OCI-LY7 (cell line): ENCODE results near the gene ABCD3. TPM values are rescaled to one million over a fixed set of nuclear protein-coding genes. Genes with fewer than 3 reads are reported as not detected.
"Not testable (repeated sequence)": the region's sequence is repeated elsewhere in the genome, so short reads cannot be mapped to it uniquely, and the experiment has no call there.

Experiments
- BruUV-seq: library from RNA; stranded (reverse); fragments of 400-500 nt; replicated peaks from 2 replicates; lab custom pipeline; 2021; lab: Mats Ljungman, UMichigan
- CTCF ChIA-PET: fragments of 300-600 bp; sonication (Branson Sonifier 250); formaldehyde crosslinking; loops from one replicate; lab custom pipeline; 2022; ENCODE audit warnings: antibody characterized with exemption; ENCODE audit not compliant: unreplicated experiment; lab: Charles Lee
- POLR2A ChIA-PET: fragments of 300-600 bp; sonication (Branson Sonifier 250); formaldehyde crosslinking; loops from one replicate; lab custom pipeline; 2022; ENCODE audit warnings: antibody characterized with exemption; lab: Charles Lee
- DNase-seq: peaks from one replicate; pipeline ENCODE4 v3.0.0-alpha.2; 2015; ENCODE audit warnings: low spot score
- H2AFZ ChIP-seq: fragments of 200-600 bp; sonication (generic), shearing (Covaris generic); 2 replicates; pipeline ENCODE4 v1.6.1; 2014; ENCODE audit warnings: mild to moderate bottlenecking, antibody characterized with exemption, low read length, moderate library complexity
- H3K27ac ChIP-seq: fragments of 200-600 bp; sonication (generic); 2 replicates; pipeline ENCODE4 v1.5.1; 2014; ENCODE audit warnings: mixed run types, low read depth, mild to moderate bottlenecking, moderate library complexity, low read length, inconsistent platforms; ENCODE audit not compliant: poor library complexity, severe bottlenecking
- H3K36me3 ChIP-seq: fragments of 200-600 bp; sonication (generic); 2 replicates; pipeline ENCODE4 v1.6.1; 2014; ENCODE audit warnings: mild to moderate bottlenecking, antibody characterized with exemption, low read length, moderate library complexity, mixed read lengths; ENCODE audit not compliant: insufficient read depth
- H3K4me1 ChIP-seq: fragments of 200-600 bp; sonication (generic); 2 replicates; pipeline ENCODE4 v1.5.1; 2014; ENCODE audit warnings: mild to moderate bottlenecking, low read length; ENCODE audit not compliant: insufficient read depth, poor library complexity, severe bottlenecking
- H3K4me2 ChIP-seq: fragments of 200-600 bp; sonication (generic); 2 replicates; pipeline ENCODE4 v1.6.1; 2014; ENCODE audit warnings: mild to moderate bottlenecking, low read length
- H3K4me3 ChIP-seq: fragments of 200-600 bp; sonication (generic); 2 replicates; pipeline ENCODE4 v1.5.1; 2014; ENCODE audit warnings: mild to moderate bottlenecking, low read depth, low read length; ENCODE audit not compliant: poor library complexity, severe bottlenecking
- H3K79me2 ChIP-seq: fragments of 200-600 bp; sonication (generic); 2 replicates; pipeline ENCODE4 v1.6.1; 2016; ENCODE audit warnings: low read depth, mild to moderate bottlenecking, low read length, moderate library complexity, mixed read lengths; ENCODE audit not compliant: insufficient read depth
- H3K9me2 ChIP-seq: fragments of 200-600 bp; sonication (generic); 2 replicates; pipeline ENCODE4 v1.6.1; 2016; ENCODE audit warnings: mild to moderate bottlenecking, low read length, mixed read lengths; ENCODE audit not compliant: insufficient read depth
- H3K9me3 ChIP-seq: fragments of 200-600 bp; sonication (generic); 2 replicates; pipeline ENCODE4 v1.6.1; 2014; ENCODE audit warnings: mild to moderate bottlenecking, mixed run types, low read length, mixed read lengths
- H4K20me1 ChIP-seq: fragments of 200-600 bp; sonication (generic); 2 replicates; pipeline ENCODE4 v1.6.1; 2014; ENCODE audit warnings: mild to moderate bottlenecking, antibody characterized with exemption, low read length, moderate library complexity, mixed read lengths; ENCODE audit not compliant: insufficient read depth
- CTCF ChIP-seq: fragments of 200-600 bp; sonication (generic); conservative IDR thresholded peaks from 2 replicates; pipeline ENCODE4 v1.5.1; 2014; ENCODE audit warnings: mild to moderate bottlenecking, antibody characterized with exemption, low read length, moderate library complexity, mixed read lengths
- EZH2phosphoT487 ChIP-seq: fragments of 200-600 bp; sonication (generic); IDR thresholded peaks from 2 replicates; pipeline ENCODE4 v1.6.1; 2018; ENCODE audit warnings: low read depth, borderline replicate concordance, mild to moderate bottlenecking, mixed run types, antibody characterized with exemption, low read length, moderate library complexity, mixed read lengths
- intact Hi-C: fragments of 100-400 bp; cut with micrococcal nuclease; formaldehyde crosslinking; loops from one replicate; pipeline ENCODE4 v1.10.0; 2022; ENCODE audit not compliant: unreplicated experiment
- total RNA-seq, 2 experiments: library from RNA; depleted of rRNA in 1 of 2; stranded (reverse); fragments of >200 nt in 1 of 2; shearing (Covaris generic) in 1 of 2; gene quantifications; 2 replicates each; pipeline ENCODE4 v1.2.3, GENCODE V29; 2014 to 2022

Gene ABCD3
- total RNA-seq, 2 experiments from 2014 or later = 18.3 to 33.8 TPM

- Histone ChIP-seq H2AFZ (no peak overlapping the region), H3K36me3 (no peaks in the 10 kb centered on the region), H3K4me3 (no peak overlapping the region), H3K9me3 (peaks cover 32% of the 10 kb centered on the region), H3K79me2 (peaks cover 38% of the 10 kb centered on the region), H3K4me2 (no peak overlapping the region), H3K4me1 (no peaks in the 10 kb centered on the region), H4K20me1 (no peaks in the 10 kb centered on the region), H3K9me2 (no peaks in the 10 kb centered on the region), H3K27ac (no peak overlapping the region)
- intact Hi-C loops = no loop called here
- DNase-seq = no peak
- no TSS peak for BruUV-seq
- POLR2A ChIA-PET = interaction anchor here (0.7 to 1.1 kb wide), 2 partner anchors 35 to 197 kb away, joined by 3 to 5 read pairs; no protein-coding TSS in a partner anchor
- TF ChIP-seq EZH2phosphoT487 = no peak
- no peak for TF ChIP-seq CTCF
- CTCF ChIA-PET = no interaction called here
These were observed 20.6 kb downstream of the ABCD3 start for GRCh38 chr1:94438692-94439276.

GRCh38 chr1:94440088-94440487 is 21.9 kb downstream of the ABCD3 start:
- no TSS peak for BruUV-seq
- Histone ChIP-seq H2AFZ (no peak overlapping the region), H3K4me2 (no peak overlapping the region), H3K27ac (no peak overlapping the region), H3K79me2 (peaks cover 39% of the 10 kb centered on the region), H3K4me1 (no peaks in the 10 kb centered on the region), H4K20me1 (no peaks in the 10 kb centered on the region), H3K9me3 (peaks cover 40% of the 10 kb centered on the region), H3K9me2 (no peaks in the 10 kb centered on the region), H3K4me3 (no peak overlapping the region), H3K36me3 (no peaks in the 10 kb centered on the region)
- no peak for DNase-seq
- CTCF ChIA-PET = no interaction called here
- intact Hi-C loops = no loop called here
- POLR2A ChIA-PET = interaction anchor here (1.1 kb wide), 1 partner anchor 10 kb away, joined by 3 read pairs; no protein-coding TSS in a partner anchor
- TF ChIP-seq CTCF (peak; percentile 50), EZH2phosphoT487 (no peak)

GRCh38 chr1:94443067-94443466 is 24.9 kb downstream of the ABCD3 start:
- H2AFZ ChIP-seq, H3K4me2 ChIP-seq, H3K4me3 ChIP-seq, CTCF ChIA-PET, H3K9me2 ChIP-seq, DNase-seq, BruUV-seq, H4K20me1 ChIP-seq, POLR2A ChIA-PET, H3K36me3 ChIP-seq, H3K27ac ChIP-seq, H3K4me1 ChIP-seq, intact Hi-C loops: not testable (repeated sequence)
- H3K9me3 ChIP-seq = peaks cover 30% of the 10 kb centered on the region
- H3K79me2 ChIP-seq = peaks cover 35% of the 10 kb centered on the region

- H3K27ac ChIP-seq, H3K4me2 ChIP-seq, H3K9me2 ChIP-seq, BruUV-seq, POLR2A ChIA-PET, DNase-seq, H3K4me1 ChIP-seq, H2AFZ ChIP-seq, H3K4me3 ChIP-seq, H4K20me1 ChIP-seq, intact Hi-C loops, CTCF ChIA-PET: not testable (repeated sequence)
- H3K36me3 ChIP-seq = peaks cover 10% of the 10 kb centered on the region
- peaks cover 32% of the 10 kb centered on the region for H3K79me2 ChIP-seq
- peaks cover 39% of the 10 kb centered on the region for H3K9me3 ChIP-seq
These were observed 26.6 kb downstream of the ABCD3 start for GRCh38 chr1:94444819-94445218.

- H3K27ac ChIP-seq, H3K4me3 ChIP-seq, H3K4me1 ChIP-seq, H3K4me2 ChIP-seq, H3K9me2 ChIP-seq, DNase-seq, BruUV-seq, CTCF ChIA-PET, POLR2A ChIA-PET, intact Hi-C loops, H4K20me1 ChIP-seq, H2AFZ ChIP-seq: not testable (repeated sequence)
- Histone ChIP-seq H3K36me3 (peaks cover 17% of the 10 kb centered on the region), H3K79me2 (peaks cover 23% of the 10 kb centered on the region), H3K9me3 (peaks cover 37% of the 10 kb centered on the region; the same call in 1 of the 2 replicates)
These were observed 27.5 kb downstream of the ABCD3 start for GRCh38 chr1:94445733-94446132.
